Loucy (cell line): ENCODE results near the gene XRN2.

Experiments
- H2AFZ ChIP-seq: fragments of 200-600 bp; sonication (generic); 2 replicates; pipeline ENCODE4 v1.6.0; 2016; ENCODE audit warnings: antibody characterized with exemption, mild to moderate bottlenecking, low read length, moderate library complexity
- H3F3A ChIP-seq: fragments of 200-600 bp; 2 replicates; pipeline ENCODE4 v1.6.0; 2016; ENCODE audit warnings: antibody characterized with exemption, low read depth, mild to moderate bottlenecking
- H3K27me3 ChIP-seq: fragments of 200-600 bp; sonication (generic); 2 replicates; pipeline ENCODE4 v1.6.1; 2014; ENCODE audit warnings: low read length, mild to moderate bottlenecking; ENCODE audit not compliant: insufficient read depth, poor library complexity, severe bottlenecking
- H3K36me3 ChIP-seq: fragments of 200-600 bp; sonication (generic); 2 replicates; pipeline ENCODE4 v1.6.1; 2016; ENCODE audit warnings: low read length; ENCODE audit not compliant: insufficient read depth
- H3K4me1 ChIP-seq: fragments of 200-600 bp; sonication (generic); 2 replicates; pipeline ENCODE4 v1.5.1; 2014; ENCODE audit warnings: low read length, mild to moderate bottlenecking; ENCODE audit not compliant: insufficient read depth, poor library complexity, severe bottlenecking
- H3K4me2 ChIP-seq: fragments of 200-600 bp; sonication (generic); 2 replicates; pipeline ENCODE4 v1.6.0; 2014; ENCODE audit warnings: antibody characterized with exemption, low read length, low read depth, mild to moderate bottlenecking; ENCODE audit not compliant: poor library complexity, severe bottlenecking
- H3K4me3 ChIP-seq: fragments of 200-600 bp; sonication (generic); 2 replicates; pipeline ENCODE4 v1.5.1; 2014; ENCODE audit warnings: low read length, mild to moderate bottlenecking, mixed read lengths; ENCODE audit not compliant: poor library complexity, severe bottlenecking
- H3K79me2 ChIP-seq: fragments of 200-600 bp; sonication (generic); 2 replicates; pipeline ENCODE4 v1.6.1; 2014; ENCODE audit warnings: low read length; ENCODE audit not compliant: insufficient read depth
- H3K9ac ChIP-seq: fragments of 200-600 bp; sonication (generic); 2 replicates; pipeline ENCODE4 v1.6.0; 2014; ENCODE audit warnings: mild to moderate bottlenecking, low read depth, low read length, moderate library complexity; ENCODE audit not compliant: poor library complexity, severe bottlenecking
- H3K9me2 ChIP-seq: fragments of 200-600 bp; sonication (generic); replicated peaks from 2 replicates; pipeline ENCODE4 v1.6.1; 2016; ENCODE audit warnings: low read depth, low read length, mixed read lengths
- H3K9me3 ChIP-seq: fragments of 200-600 bp; sonication (generic); 2 replicates; pipeline ENCODE4 v1.6.1; 2014; ENCODE audit warnings: mild to moderate bottlenecking, antibody characterized with exemption, low read length, low read depth; ENCODE audit not compliant: insufficient read depth
- H4K20me1 ChIP-seq: fragments of 200-600 bp; sonication (generic); 2 replicates; pipeline ENCODE4 v1.6.0; 2014; ENCODE audit warnings: antibody characterized with exemption, low read length, mild to moderate bottlenecking; ENCODE audit not compliant: insufficient read depth, poor library complexity, severe bottlenecking
- EZH2phosphoT487 ChIP-seq: fragments of 200-600 bp; IDR thresholded peaks from 2 replicates; pipeline ENCODE4 v1.6.1; 2018; ENCODE audit warnings: antibody characterized with exemption, mild to moderate bottlenecking, moderate library complexity, borderline replicate concordance
- TF ChIP-seq, protein P1 (sequence below): fragments of 200-600 bp; sonication (generic); conservative IDR thresholded peaks from 2 replicates; pipeline ENCODE4 v1.5.1; 2014; ENCODE audit warnings: mild to moderate bottlenecking, antibody characterized with exemption, low read length

XRN2 gene

GRCh38 chr20:21372016-21372415, 68.9 kb downstream of the XRN2 start:
- TF ChIP-seq, protein P1, sequence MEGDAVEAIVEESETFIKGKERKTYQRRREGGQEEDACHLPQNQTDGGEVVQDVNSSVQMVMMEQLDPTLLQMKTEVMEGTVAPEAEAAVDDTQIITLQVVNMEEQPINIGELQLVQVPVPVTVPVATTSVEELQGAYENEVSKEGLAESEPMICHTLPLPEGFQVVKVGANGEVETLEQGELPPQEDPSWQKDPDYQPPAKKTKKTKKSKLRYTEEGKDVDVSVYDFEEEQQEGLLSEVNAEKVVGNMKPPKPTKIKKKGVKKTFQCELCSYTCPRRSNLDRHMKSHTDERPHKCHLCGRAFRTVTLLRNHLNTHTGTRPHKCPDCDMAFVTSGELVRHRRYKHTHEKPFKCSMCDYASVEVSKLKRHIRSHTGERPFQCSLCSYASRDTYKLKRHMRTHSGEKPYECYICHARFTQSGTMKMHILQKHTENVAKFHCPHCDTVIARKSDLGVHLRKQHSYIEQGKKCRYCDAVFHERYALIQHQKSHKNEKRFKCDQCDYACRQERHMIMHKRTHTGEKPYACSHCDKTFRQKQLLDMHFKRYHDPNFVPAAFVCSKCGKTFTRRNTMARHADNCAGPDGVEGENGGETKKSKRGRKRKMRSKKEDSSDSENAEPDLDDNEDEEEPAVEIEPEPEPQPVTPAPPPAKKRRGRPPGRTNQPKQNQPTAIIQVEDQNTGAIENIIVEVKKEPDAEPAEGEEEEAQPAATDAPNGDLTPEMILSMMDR = no peak
- no peak for TF ChIP-seq EZH2phosphoT487
- no peaks in the 10 kb centered on the region for H3K9me3 ChIP-seq
- no peaks in the 10 kb centered on the region for H3K9me2 ChIP-seq
- H3K27me3 ChIP-seq = no peaks in the 10 kb centered on the region
- peaks cover 31% of the 10 kb centered on the region for H3K79me2 ChIP-seq
- H3K4me3 ChIP-seq = no peak overlapping the region
- H3F3A ChIP-seq = no peaks in the 10 kb centered on the region
- peaks cover 68% of the 10 kb centered on the region for H3K36me3 ChIP-seq
- H4K20me1 ChIP-seq = peaks cover 13% of the 10 kb centered on the region
- H2AFZ ChIP-seq = no peak overlapping the region
- H3K4me2 ChIP-seq = no peak overlapping the region
- H3K9ac ChIP-seq = no peak overlapping the region
- H3K4me1 ChIP-seq = no peaks in the 10 kb centered on the region

DNA sequence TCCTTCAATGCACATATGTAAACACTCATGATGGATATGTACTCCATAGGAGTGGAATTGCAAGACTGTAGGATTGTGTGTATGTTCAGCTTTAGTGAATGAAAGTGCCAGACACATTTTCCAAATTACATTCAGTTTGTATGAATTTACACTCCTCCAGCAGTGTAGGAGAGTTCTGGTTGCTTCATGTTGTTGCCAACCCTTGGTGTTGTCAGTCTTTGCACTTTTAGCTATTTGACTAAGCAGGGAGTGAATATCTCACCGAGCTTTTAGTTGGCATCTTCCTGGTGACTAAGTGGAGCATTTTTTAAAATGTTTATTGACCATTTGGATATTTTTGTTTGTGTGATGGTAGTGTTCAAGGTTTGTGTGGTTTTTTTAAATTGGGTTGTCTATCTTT, 70.3 kb downstream of the XRN2 start:
- peaks cover 13% of the 10 kb centered on the region for H4K20me1 ChIP-seq
- no peak for TF ChIP-seq EZH2phosphoT487
- TF ChIP-seq, protein P1 = no peak
- no peak overlapping the region for H3K9ac ChIP-seq
- H3K4me2 ChIP-seq = no peak overlapping the region
- no peaks in the 10 kb centered on the region for H3K4me1 ChIP-seq
- H3F3A ChIP-seq = no peaks in the 10 kb centered on the region
- H3K4me3 ChIP-seq = no peak overlapping the region
- no peak overlapping the region for H2AFZ ChIP-seq
- no peaks in the 10 kb centered on the region for H3K9me3 ChIP-seq
- H3K79me2 ChIP-seq = peaks cover 31% of the 10 kb centered on the region
- H3K36me3 ChIP-seq = peaks cover 66% of the 10 kb centered on the region
- no peaks in the 10 kb centered on the region for H3K27me3 ChIP-seq
- no peaks in the 10 kb centered on the region for H3K9me2 ChIP-seq

- no peak for TF ChIP-seq EZH2phosphoT487
- TF ChIP-seq, protein P1 = no peak
- H3K79me2 ChIP-seq = peaks cover 45% of the 10 kb centered on the region
Observed at GRCh38 chr20:21376626-21377025, 73.5 kb downstream of the XRN2 start.

More at GRCh38 chr20:21376626-21377025, 73.5 kb downstream of the XRN2 start:
- no peak overlapping the region for H3K4me2 ChIP-seq
- no peaks in the 10 kb centered on the region for H3K4me1 ChIP-seq
- H3K4me3 ChIP-seq = no peak overlapping the region
- peaks cover 26% of the 10 kb centered on the region for H4K20me1 ChIP-seq
- H3F3A ChIP-seq = no peaks in the 10 kb centered on the region
- H2AFZ ChIP-seq = no peak overlapping the region
- H3K27me3 ChIP-seq = no peaks in the 10 kb centered on the region
- peaks cover 61% of the 10 kb centered on the region for H3K36me3 ChIP-seq
- no peaks in the 10 kb centered on the region for H3K9me2 ChIP-seq
- H3K9me3 ChIP-seq = no peaks in the 10 kb centered on the region
- no peak overlapping the region for H3K9ac ChIP-seq
